ENCODE measurements around the gene ADGRL2.

The ADGRL2 gene

GRCh38 chr1:81806432-81806770 lies 5.7 kb downstream of the ADGRL2 start:
- DNase-seq, result no peak

GRCh38 chr1:81808760-81809159 lies 8.0 kb downstream of the ADGRL2 start:
- no peak for DNase-seq

- no peak for DNase-seq
These were observed 9.1 kb downstream of the ADGRL2 start for GRCh38 chr1:81809808-81810207.

- DNase-seq, result no peak
These were observed 11.1 kb downstream of the ADGRL2 start for GRCh38 chr1:81811757-81812371.

- no peak for DNase-seq
These were observed 12.0 kb downstream of the ADGRL2 start for GRCh38 chr1:81812712-81813111.

GRCh38 chr1:81813691-81814090 lies 13.0 kb downstream of the ADGRL2 start:
- no peak for DNase-seq

- DNase-seq, result no peak
These were observed 18.9 kb downstream of the ADGRL2 start for GRCh38 chr1:81819613-81820012.

- DNase-seq, result no peak
These were observed 20.0 kb downstream of the ADGRL2 start for GRCh38 chr1:81820765-81821164.

GRCh38 chr1:81823082-81823481 lies 22.3 kb downstream of the ADGRL2 start:
- DNase-seq, result no peak

- no peak for DNase-seq
These were observed 24.0 kb downstream of the ADGRL2 start for GRCh38 chr1:81824759-81825158.

- DNase-seq, result no peak
These were observed 27.2 kb downstream of the ADGRL2 start for GRCh38 chr1:81827942-81828341.

GRCh38 chr1:81832573-81832972 lies 31.8 kb downstream of the ADGRL2 start:
- DNase-seq, result no peak

- no peak for DNase-seq
These were observed 33.0 kb downstream of the ADGRL2 start for GRCh38 chr1:81833722-81834121.

GRCh38 chr1:81834268-81834667 lies 33.5 kb downstream of the ADGRL2 start:
- DNase-seq, result no peak

- no peak for DNase-seq
These were observed 34.4 kb downstream of the ADGRL2 start for GRCh38 chr1:81834921-81835698.

GRCh38 chr1:81836007-81836626 lies 35.4 kb downstream of the ADGRL2 start:
- no peak for DNase-seq

- no peak for DNase-seq
These were observed 38.0 kb downstream of the ADGRL2 start for GRCh38 chr1:81838600-81839218.

GRCh38 chr1:81840805-81841204 lies 40.1 kb downstream of the ADGRL2 start:
- DNase-seq, result no peak

GRCh38 chr1:81841795-81842194 lies 41.1 kb downstream of the ADGRL2 start:
- no peak for DNase-seq

- no peak for DNase-seq
These were observed 43.7 kb downstream of the ADGRL2 start for GRCh38 chr1:81844477-81844876.

GRCh38 chr1:81846630-81847029 lies 45.9 kb downstream of the ADGRL2 start:
- DNase-seq, result no peak

- DNase-seq, result no peak
These were observed 46.3 kb downstream of the ADGRL2 start for GRCh38 chr1:81847063-81847462.

GRCh38 chr1:81848880-81849682 lies 48.3 kb downstream of the ADGRL2 start:
- no peak for DNase-seq
